ENCODE data around the gene CCNB1IP1. TPM values are rescaled to one million over a fixed set of nuclear protein-coding genes. Genes with fewer than 3 reads are reported as not detected.

Gene CCNB1IP1
- total and polyA plus RNA-seq, 2 of the 4 experiments (the other 2 are of a cell fraction) = 27.5 to 34.6 TPM

- H2AFZ ChIP-seq (replicated peaks; ENCODE audit: low read length, poor library complexity) = no peak overlapping the region
- H2BK15ac ChIP-seq (ENCODE audit: low read depth, low read length) = no peak overlapping the region
- dilution Hi-C loops (cut with HindIII; ENCODE audit: low sequenced_read_pairs, unreplicated experiment) (no loop called here), in situ Hi-C loops (cut with MboI; ENCODE audit: low sequenced_read_pairs) (loop anchor here (25.0 kb wide), 2 partner anchors 641 to 741 kb away; partner anchors contain the start of genes METTL17, SLC39A2 and ZNF219), intact Hi-C loops (cut with micrococcal nuclease) (no loop called here)
- no peak overlapping the region for H3K23ac ChIP-seq (ENCODE audit: low read depth, low read length)
- no peaks in the 10 kb centered on the region for H3K9me1 ChIP-seq (ENCODE audit: insufficient read depth, low read length)
- no peak overlapping the region for H3K4ac ChIP-seq (ENCODE audit: low read depth, low read length)
- no peak overlapping the region for H2AK5ac ChIP-seq (ENCODE audit: low read depth, low read length)
- H3K4me1 ChIP-seq (ENCODE audit: control insufficient read depth, insufficient read depth, low read length) = no peaks in the 10 kb centered on the region
- H2AK9ac ChIP-seq (replicated peaks; ENCODE audit: low read depth, low read length, poor library complexity) = no peak overlapping the region
- no CpG with 5 or more reads among the region's 1 CpG for WGBS, 2 experiments (ENCODE audit: extremely low coverage in 2 of 2, insufficient read length in 1 of 2)
- peaks cover 19% of the 10 kb centered on the region for H3K36me3 ChIP-seq (ENCODE audit: control insufficient read depth, insufficient read depth, low read length)
- H3K14ac ChIP-seq (replicated peaks; ENCODE audit: low read depth, low read length) = no peak overlapping the region
- no peak overlapping the region for H3K56ac ChIP-seq (ENCODE audit: extremely low read depth, insufficient read depth, low read length)
- DNase-seq = no peak
- peaks cover 3 to 14% of the 10 kb centered on the region in 2 experiments; a peak in 2 of 4 replicates for H3K79me1 ChIP-seq (ENCODE audit: low read depth in 1 of 2, low read length in 2 of 2)
- no peak overlapping the region for H3K27ac ChIP-seq (ENCODE audit: insufficient read depth, low read length)
- no peak overlapping the region for H3K4me3 ChIP-seq (ENCODE audit: insufficient read depth, low read depth, low read length)
- no peak overlapping the region for H2BK20ac ChIP-seq (ENCODE audit: low read depth, low read length)
- BruUV-seq (replicated peaks) = no TSS peak
- no peaks in the 10 kb centered on the region for H3K27me3 ChIP-seq (ENCODE audit: control insufficient read depth, insufficient read depth, low read length)
- H4K5ac ChIP-seq (ENCODE audit: low read depth, low read length) = no peak overlapping the region
- H3K9me3 ChIP-seq (ENCODE audit: control insufficient read depth, insufficient read depth, low read length) = no peaks in the 10 kb centered on the region
- no peak overlapping the region for H2BK5ac ChIP-seq (ENCODE audit: low read depth, low read length, poor library complexity, severe bottlenecking)
- no peak overlapping the region for H3K9ac ChIP-seq (ENCODE audit: low read depth, low read length)
- H3K18ac ChIP-seq (ENCODE audit: low read depth, low read length) = no peak overlapping the region
- ChIA-PET POLR2A (ENCODE audit: unreplicated experiment) (no interaction called here), CTCF (no interaction called here)
- no peak for ATAC-seq (ENCODE audit: low read depth)
- H4K8ac ChIP-seq (ENCODE audit: low read depth in 2 of 2, low read length in 2 of 2) = no peak overlapping the region
- no peak overlapping the region for H3K4me2 ChIP-seq (ENCODE audit: low read depth, low read length)
- no peak overlapping the region for H4K91ac ChIP-seq (ENCODE audit: insufficient read depth, low read depth, low read length)
- H2BK120ac ChIP-seq (ENCODE audit: low read depth, low read length) = no peak overlapping the region
- no peak for TF ChIP-seq MAZ (IDR thresholded peaks at IDR 0.05; ENCODE audit: borderline replicate concordance, low read depth, low read length)
- no peak for TF ChIP-seq CTCF (conservative IDR thresholded peaks at IDR 0.05; ENCODE audit: low read depth, low read length)
- TF ChIP-seq USF2 (IDR thresholded peaks at IDR 0.05; ENCODE audit: low read depth, low read length) = no peak
- TF ChIP-seq ELK1 (IDR thresholded peaks at IDR 0.05; ENCODE audit: borderline replicate concordance, low read depth, low read length) = no peak
- no peak for TF ChIP-seq POLR2A (IDR thresholded peaks at IDR 0.05; ENCODE audit: low read depth, low read length)
- no peak for TF ChIP-seq RCOR1 (IDR thresholded peaks at IDR 0.05; ENCODE audit: insufficient replicate concordance, low read length)
- no peak for TF ChIP-seq BHLHE40 (IDR thresholded peaks at IDR 0.05; ENCODE audit: low read depth, low read length)
- no peak for TF ChIP-seq CEBPB (IDR thresholded peaks at IDR 0.05; ENCODE audit: low read depth, low read length)
- TF ChIP-seq FOS (IDR thresholded peaks at IDR 0.05; ENCODE audit: low read depth, low read length) = no peak
- no peak for TF ChIP-seq MAFK (IDR thresholded peaks at IDR 0.05; ENCODE audit: low read depth, low read length)
- H4K20me1 ChIP-seq (ENCODE audit: insufficient read depth, low read length) = peaks cover 3% of the 10 kb centered on the region; the same call in 1 of the 2 replicates
Measured at GRCh38 chr14:20346713-20347112, 13.6 kb upstream of the CCNB1IP1 start.

Measured in IMR-90 (cell line).